GM19238 (cell line): Measurements from ENCODE around the gene ESPN.

ENCODE experiments used
- DNase-seq: peaks from one replicate; pipeline ENCODE4 v3.0.0; 2011; ENCODE audit warnings: low spot score; ENCODE audit not compliant: insufficient read length

The ESPN gene

GRCh38 chr1:6508816-6509189 is 84.2 kb downstream of the ESPN start:
- no peak for DNase-seq

DNA sequence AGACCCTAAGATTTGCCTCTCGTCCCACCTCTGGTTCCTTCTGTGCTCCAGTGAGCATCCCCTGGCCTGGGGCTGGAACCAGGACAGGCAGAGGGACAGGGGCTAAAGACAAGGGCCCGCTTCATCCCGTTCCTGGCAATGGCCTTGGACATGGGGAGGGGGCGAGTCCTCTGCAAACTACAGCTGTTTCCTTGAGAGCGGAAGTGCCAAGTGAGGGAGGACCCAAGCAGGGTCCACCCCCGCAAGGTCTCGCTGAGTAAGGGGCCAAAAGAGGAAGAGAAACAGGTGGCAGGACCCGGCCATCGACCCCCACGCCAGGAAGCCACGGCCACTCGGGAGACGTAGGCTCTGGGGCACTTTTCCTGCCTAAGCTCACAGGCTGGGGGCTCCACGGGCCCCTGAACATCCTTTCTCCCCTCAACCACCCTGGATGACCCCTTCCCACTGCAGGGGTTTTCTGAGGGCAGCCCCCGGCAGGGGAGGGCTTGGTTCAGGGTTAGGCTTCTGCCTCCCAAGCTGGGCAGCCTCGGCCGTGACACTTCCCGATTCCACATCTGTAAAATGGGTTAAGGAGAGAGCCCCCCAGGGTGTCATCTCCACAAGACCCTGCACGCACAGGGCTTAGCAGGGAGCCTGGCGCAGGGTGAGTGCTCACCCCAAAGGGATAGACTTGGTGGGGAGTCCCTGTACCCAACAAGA is 84.8 kb downstream of the ESPN start:
- no peak for DNase-seq

- no peak for DNase-seq
Observed at GRCh38 chr1:6509919-6510291, 85.3 kb downstream of the ESPN start.

DNA sequence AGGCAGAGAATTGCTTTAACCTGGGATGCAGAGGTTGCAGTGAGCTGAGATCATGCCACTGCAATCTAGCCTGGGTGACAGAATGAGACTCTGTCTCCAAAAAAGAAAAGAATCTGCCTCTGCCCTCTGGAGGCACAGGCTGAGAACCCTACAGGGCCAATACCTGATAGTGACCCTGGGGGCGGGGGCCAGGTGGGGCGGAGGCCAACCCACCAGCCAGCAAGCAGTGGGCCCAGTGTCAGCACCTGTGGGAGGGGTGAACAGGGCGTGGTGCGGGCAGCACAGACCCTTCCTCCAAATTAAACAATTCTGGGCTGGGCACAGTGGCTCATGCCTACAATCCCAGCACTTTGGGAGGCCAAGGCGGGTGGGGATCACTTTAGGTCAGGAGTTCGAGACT is 85.9 kb downstream of the ESPN start:
- no peak for DNase-seq
